ENCODE data around the gene VWF.

The VWF gene

GRCh38 chr12:5947006-5947405 is 177.5 kb downstream of the VWF start:
- no peak for DNase-seq (ENCODE audit: low read depth)

- DNase-seq (ENCODE audit: low read depth): no peak
Measured at GRCh38 chr12:5946388-5946787, 178.1 kb downstream of the VWF start.

- DNase-seq (ENCODE audit: low read depth): no peak
Measured at GRCh38 chr12:5945071-5946008, 179.1 kb downstream of the VWF start, which contains the start of gene ANO2. Gene ANO2 (minus strand): TSS chr12:5945259. CDS start chr12:5945217, 42 bp downstream.

GRCh38 chr12:5944688-5945070 is 179.8 kb downstream of the VWF start:
- no peak for DNase-seq (ENCODE audit: low read depth)

GRCh38 chr12:5944053-5944452 is 180.4 kb downstream of the VWF start:
- no peak for DNase-seq (ENCODE audit: low read depth)

GRCh38 chr12:5941907-5942306 is 182.6 kb downstream of the VWF start:
- DNase-seq (ENCODE audit: low read depth): no peak

- no peak for DNase-seq (ENCODE audit: low read depth)
Measured at GRCh38 chr12:5927732-5928516, 196.5 kb downstream of the VWF start.

GRCh38 chr12:5925646-5926045 is 198.8 kb downstream of the VWF start:
- DNase-seq (ENCODE audit: low read depth): no peak

- no peak for DNase-seq (ENCODE audit: low read depth)
Measured at GRCh38 chr12:5924342-5924741, 200.1 kb downstream of the VWF start.

GRCh38 chr12:5923751-5924150 is 200.7 kb downstream of the VWF start:
- no peak for DNase-seq (ENCODE audit: low read depth)

GRCh38 chr12:5923043-5923605 is 201.3 kb downstream of the VWF start:
- no peak for DNase-seq (ENCODE audit: low read depth)

- DNase-seq (ENCODE audit: low read depth): no peak
Measured at GRCh38 chr12:5921966-5922899, 202.2 kb downstream of the VWF start.

- no peak for DNase-seq (ENCODE audit: low read depth)
Measured at GRCh38 chr12:5921027-5921909, 203.2 kb downstream of the VWF start.

- no peak for DNase-seq (ENCODE audit: low read depth)
Measured at GRCh38 chr12:5916785-5917290, 207.6 kb downstream of the VWF start.

- no peak for DNase-seq (ENCODE audit: low read depth)
Measured at GRCh38 chr12:5915511-5915910, 209.0 kb downstream of the VWF start.

- DNase-seq (ENCODE audit: low read depth): no peak
Measured at GRCh38 chr12:5914387-5915149, 209.9 kb downstream of the VWF start.

- DNase-seq (ENCODE audit: low read depth): no peak
Measured at GRCh38 chr12:5913387-5913786, 211.1 kb downstream of the VWF start.

- DNase-seq (ENCODE audit: low read depth): no peak
Measured at GRCh38 chr12:5912437-5913334, 211.8 kb downstream of the VWF start.
